ENCODE data around the gene TM4SF20.

The TM4SF20 gene

GRCh38 chr2:227363756-227364155, 15.3 kb downstream of the TM4SF20 start:
- H3K27ac ChIP-seq = no peak overlapping the region
- DNase-seq = no peak
- H3K4me3 ChIP-seq = no peak overlapping the region
- H3K27me3 ChIP-seq = no peaks in the 10 kb centered on the region
- peaks cover 0 to 19% (median 15%) of the 10 kb centered on the region in 3 donors for H3K36me3 ChIP-seq
- intact Hi-C loops (cut with DNase I; ENCODE audit: low total_unique reads) = no loop called here
- H3K9me3 ChIP-seq = no peaks in the 10 kb centered on the region
- H3K4me1 ChIP-seq = peaks cover 0 to 35% (median 22%) of the 10 kb centered on the region in 4 donors
- TF ChIP-seq CTCF (IDR thresholded peaks at IDR 0.05) = no peak

GRCh38 chr2:227360351-227360750, 18.8 kb downstream of the TM4SF20 start:
- no peak overlapping the region for H3K4me3 ChIP-seq
- H3K36me3 ChIP-seq = peaks cover 26 to 52% (median 49%) of the 10 kb centered on the region in 3 donors
- intact Hi-C loops (cut with DNase I; ENCODE audit: low total_unique reads) = no loop called here
- peaks cover 0 to 11% (median 9%) of the 10 kb centered on the region in 4 donors for H3K4me1 ChIP-seq
- H3K27me3 ChIP-seq = no peaks in the 10 kb centered on the region
- no peak overlapping the region for H3K27ac ChIP-seq
- no peak for TF ChIP-seq CTCF (IDR thresholded peaks at IDR 0.05)
- DNase-seq = no peak
- no peaks in the 10 kb centered on the region for H3K9me3 ChIP-seq

GRCh38 chr2:227351639-227352038, 27.5 kb downstream of the TM4SF20 start:
- H3K36me3 ChIP-seq = peaks cover 20 to 35% (median 30%) of the 10 kb centered on the region in 3 donors
- no peaks in the 10 kb centered on the region for H3K4me1 ChIP-seq
- DNase-seq = no peak
- TF ChIP-seq CTCF (IDR thresholded peaks at IDR 0.05) = no peak
- H3K4me3 ChIP-seq = no peak overlapping the region
- no peak overlapping the region for H3K27ac ChIP-seq
- H3K27me3 ChIP-seq = no peaks in the 10 kb centered on the region
- intact Hi-C loops (cut with DNase I; ENCODE audit: low total_unique reads) = no loop called here
- H3K9me3 ChIP-seq = no peaks in the 10 kb centered on the region

- H3K4me1 ChIP-seq = no peaks in the 10 kb centered on the region
- intact Hi-C loops (cut with DNase I; ENCODE audit: low total_unique reads) = no loop called here
- no peaks in the 10 kb centered on the region for H3K27me3 ChIP-seq
- no peak for TF ChIP-seq CTCF (IDR thresholded peaks at IDR 0.05)
- no peak overlapping the region for H3K4me3 ChIP-seq
- no peaks in the 10 kb centered on the region for H3K9me3 ChIP-seq
- H3K36me3 ChIP-seq = peaks cover 8 to 21% (median 21%) of the 10 kb centered on the region in 3 donors
- H3K27ac ChIP-seq = no peak overlapping the region
- no peak for DNase-seq
Observed at GRCh38 chr2:227349989-227350612, 29.0 kb downstream of the TM4SF20 start.

GRCh38 chr2:227348324-227348723, 30.8 kb downstream of the TM4SF20 start:
- H3K27ac ChIP-seq = no peak overlapping the region
- H3K27me3 ChIP-seq = no peaks in the 10 kb centered on the region
- intact Hi-C loops (cut with DNase I; ENCODE audit: low total_unique reads) = no loop called here
- H3K4me3 ChIP-seq = no peak overlapping the region
- no peaks in the 10 kb centered on the region for H3K9me3 ChIP-seq
- DNase-seq = no peak
- TF ChIP-seq CTCF (IDR thresholded peaks at IDR 0.05) = no peak
- H3K4me1 ChIP-seq = no peaks in the 10 kb centered on the region
- H3K36me3 ChIP-seq = peaks cover 12 to 33% (median 28%) of the 10 kb centered on the region in 3 donors

Data from tibial artery (tissue), 4 donors.